Neural cell (in vitro differentiated cells): Measurements from ENCODE around the gene UBXN10. TPM values are rescaled to one million over a fixed set of nuclear protein-coding genes. Genes with fewer than 3 reads are reported as not detected.

Experiments used
- H2AFZ ChIP-seq: fragments of 200-600, 300-800 bp; sonication (generic), shearing (Covaris generic); 2 replicates; pipeline ENCODE4 v1.6.0; 2014; ENCODE audit warnings: low read depth, mild to moderate bottlenecking, antibody characterized with exemption, low read length, moderate library complexity
- H3F3A ChIP-seq: fragments of 200-600 bp; shearing (Covaris generic); 2 replicates; pipeline ENCODE4 v1.6.1; 2016; ENCODE audit warnings: mild to moderate bottlenecking, moderate library complexity, mixed read lengths, antibody characterized with exemption, low read length; ENCODE audit not compliant: insufficient read depth, poor library complexity, severe bottlenecking
- H3K27ac ChIP-seq: fragments of 200-600, 300-800 bp; sonication (generic), shearing (Covaris generic); 2 replicates; pipeline ENCODE4 v1.5.1; 2014; ENCODE audit warnings: mild to moderate bottlenecking, low read length, moderate library complexity
- H3K27me3 ChIP-seq: fragments of 300-800, 200-600 bp; sonication (generic), shearing (Covaris generic); 2 replicates; pipeline ENCODE4 v1.6.0; 2014; ENCODE audit warnings: mild to moderate bottlenecking, low read depth, low read length, moderate library complexity; ENCODE audit not compliant: insufficient read depth
- H3K36me3 ChIP-seq: fragments of 300-800, 200-600 bp; sonication (generic), shearing (Covaris generic); 2 replicates; pipeline ENCODE4 v1.5.1; 2014; ENCODE audit warnings: mild to moderate bottlenecking, antibody characterized with exemption, low read length, moderate library complexity; ENCODE audit not compliant: insufficient read depth
- H3K4me2 ChIP-seq: fragments of 300-800, 200-600 bp; sonication (generic), shearing (Covaris generic); 2 replicates; pipeline ENCODE4 v1.6.0; 2014; ENCODE audit warnings: mild to moderate bottlenecking, low read length
- H3K4me3 ChIP-seq: fragments of 300-800, 200-600 bp; sonication (generic), shearing (Covaris generic); 2 replicates; pipeline ENCODE4 v1.5.1; 2014; ENCODE audit warnings: mild to moderate bottlenecking, low read length, moderate library complexity
- H3K79me2 ChIP-seq: fragments of 200-600 bp; shearing (Covaris generic); replicated peaks from 2 replicates; pipeline ENCODE4 v1.6.0; 2014; ENCODE audit warnings: mild to moderate bottlenecking, low read length, moderate library complexity; ENCODE audit not compliant: insufficient read depth
- H3K9ac ChIP-seq: fragments of 300-800, 200-600 bp; sonication (generic), shearing (Covaris generic); 2 replicates; pipeline ENCODE4 v1.6.1; 2016; ENCODE audit warnings: mild to moderate bottlenecking, low read length, mixed read lengths
- H3K9me2 ChIP-seq: fragments of 200-600 bp; shearing (Covaris generic); 2 replicates; pipeline ENCODE4 v1.6.1; 2016; ENCODE audit warnings: mild to moderate bottlenecking, low read length, mixed read lengths; ENCODE audit not compliant: insufficient read depth
- H3K9me3 ChIP-seq: fragments of 200-600, 300-800 bp; sonication (generic), shearing (Covaris generic); 2 replicates; pipeline ENCODE4 v1.6.1; 2016; ENCODE audit warnings: mild to moderate bottlenecking, mixed run types, low read length, moderate library complexity, mixed read lengths
- H4K20me1 ChIP-seq: fragments of 200-600 bp; shearing (Covaris generic); 2 replicates; pipeline ENCODE4 v1.6.1; 2016; ENCODE audit warnings: mild to moderate bottlenecking, mixed run types; ENCODE audit not compliant: insufficient read depth
- EP300 ChIP-seq: fragments of 450-650 bp; conservative IDR thresholded peaks from 2 replicates; pipeline ENCODE4 v1.6.1; 2014; ENCODE audit warnings: antibody characterized with exemption, mild to moderate bottlenecking, moderate library complexity; ENCODE audit not compliant: poor library complexity, severe bottlenecking
- EZH2 ChIP-seq: fragments of 200-600, 300-800 bp; shearing (Covaris generic), sonication (generic); IDR thresholded peaks from 2 replicates; pipeline ENCODE4 v1.6.1; 2014; ENCODE audit warnings: antibody characterized with exemption, low read length, borderline replicate concordance, mild to moderate bottlenecking; ENCODE audit not compliant: insufficient read depth, poor library complexity, severe bottlenecking
- MXI1 ChIP-seq: fragments of 450-650 bp; conservative IDR thresholded peaks from 2 replicates; pipeline ENCODE4 v1.6.1; 2014; ENCODE audit warnings: antibody characterized with exemption, mild to moderate bottlenecking; ENCODE audit not compliant: poor library complexity, severe bottlenecking
- POLR2AphosphoS5 ChIP-seq: IDR thresholded peaks from 2 replicates; pipeline ENCODE4 v1.6.1; 2012
- RAD21 ChIP-seq: fragments of 450-650 bp; conservative IDR thresholded peaks from 2 replicates; pipeline ENCODE4 v1.6.1; 2014; ENCODE audit warnings: antibody characterized with exemption, mild to moderate bottlenecking, moderate library complexity
- SMC3 ChIP-seq: fragments of 450-650 bp; conservative IDR thresholded peaks from 2 replicates; pipeline ENCODE4 v1.6.1; 2014; ENCODE audit warnings: antibody characterized with exemption, mild to moderate bottlenecking, moderate library complexity; ENCODE audit not compliant: poor library complexity
- TAF1 ChIP-seq: IDR thresholded peaks from 2 replicates; pipeline ENCODE4 v1.6.1; 2012; ENCODE audit warnings: low read depth
- polyA plus RNA-seq: library from polyadenylated mRNA; depleted of rRNA; stranded (reverse); fragments of >200 nt; gene quantifications from 2 replicates; pipeline ENCODE4 v1.2.3, GENCODE V29; 2014
- TF ChIP-seq, protein P1 (sequence below): IDR thresholded peaks from 2 replicates; pipeline ENCODE4 v1.6.1; 2012; ENCODE audit warnings: borderline replicate concordance
- TF ChIP-seq, protein P2 (sequence below): fragments of 450-650 bp; IDR thresholded peaks from 2 replicates; pipeline ENCODE4 v1.5.1; 2014; ENCODE audit warnings: antibody characterized with exemption, mild to moderate bottlenecking, moderate library complexity; ENCODE audit not compliant: poor library complexity, severe bottlenecking

UBXN10 gene
- polyA plus RNA-seq, 1 donor from 2014 or later, result 0.64 TPM

DNA sequence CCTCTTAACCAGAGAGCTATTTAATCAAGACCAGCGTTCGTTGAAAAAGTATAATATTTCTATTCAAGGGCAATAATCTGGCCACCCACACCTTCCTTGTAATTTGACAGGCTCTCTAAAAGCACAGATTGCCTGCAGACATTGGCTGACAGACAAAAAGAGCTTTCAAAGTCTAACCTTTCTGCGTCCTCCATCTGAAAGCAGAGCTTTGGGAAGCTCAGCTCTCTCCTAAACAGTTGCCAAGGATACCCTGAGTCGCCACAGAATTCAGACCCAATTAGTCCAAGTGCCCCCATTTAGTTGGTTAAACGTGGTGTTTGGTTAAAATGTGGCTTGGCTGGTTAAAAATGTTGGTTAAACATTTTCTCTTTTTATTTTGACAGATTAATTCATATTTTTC, 34.1 kb downstream of the UBXN10 start:
- H3K4me2 ChIP-seq, result no peak overlapping the region
- TF ChIP-seq POLR2AphosphoS5 (no peak), EP300 (no peak), EZH2 (no peak), SMC3 (no peak), TAF1 (no peak), MXI1 (no peak), RAD21 (no peak)
- TF ChIP-seq, protein P1, sequence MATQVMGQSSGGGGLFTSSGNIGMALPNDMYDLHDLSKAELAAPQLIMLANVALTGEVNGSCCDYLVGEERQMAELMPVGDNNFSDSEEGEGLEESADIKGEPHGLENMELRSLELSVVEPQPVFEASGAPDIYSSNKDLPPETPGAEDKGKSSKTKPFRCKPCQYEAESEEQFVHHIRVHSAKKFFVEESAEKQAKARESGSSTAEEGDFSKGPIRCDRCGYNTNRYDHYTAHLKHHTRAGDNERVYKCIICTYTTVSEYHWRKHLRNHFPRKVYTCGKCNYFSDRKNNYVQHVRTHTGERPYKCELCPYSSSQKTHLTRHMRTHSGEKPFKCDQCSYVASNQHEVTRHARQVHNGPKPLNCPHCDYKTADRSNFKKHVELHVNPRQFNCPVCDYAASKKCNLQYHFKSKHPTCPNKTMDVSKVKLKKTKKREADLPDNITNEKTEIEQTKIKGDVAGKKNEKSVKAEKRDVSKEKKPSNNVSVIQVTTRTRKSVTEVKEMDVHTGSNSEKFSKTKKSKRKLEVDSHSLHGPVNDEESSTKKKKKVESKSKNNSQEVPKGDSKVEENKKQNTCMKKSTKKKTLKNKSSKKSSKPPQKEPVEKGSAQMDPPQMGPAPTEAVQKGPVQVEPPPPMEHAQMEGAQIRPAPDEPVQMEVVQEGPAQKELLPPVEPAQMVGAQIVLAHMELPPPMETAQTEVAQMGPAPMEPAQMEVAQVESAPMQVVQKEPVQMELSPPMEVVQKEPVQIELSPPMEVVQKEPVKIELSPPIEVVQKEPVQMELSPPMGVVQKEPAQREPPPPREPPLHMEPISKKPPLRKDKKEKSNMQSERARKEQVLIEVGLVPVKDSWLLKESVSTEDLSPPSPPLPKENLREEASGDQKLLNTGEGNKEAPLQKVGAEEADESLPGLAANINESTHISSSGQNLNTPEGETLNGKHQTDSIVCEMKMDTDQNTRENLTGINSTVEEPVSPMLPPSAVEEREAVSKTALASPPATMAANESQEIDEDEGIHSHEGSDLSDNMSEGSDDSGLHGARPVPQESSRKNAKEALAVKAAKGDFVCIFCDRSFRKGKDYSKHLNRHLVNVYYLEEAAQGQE, result no peak
- TF ChIP-seq, protein P2, sequence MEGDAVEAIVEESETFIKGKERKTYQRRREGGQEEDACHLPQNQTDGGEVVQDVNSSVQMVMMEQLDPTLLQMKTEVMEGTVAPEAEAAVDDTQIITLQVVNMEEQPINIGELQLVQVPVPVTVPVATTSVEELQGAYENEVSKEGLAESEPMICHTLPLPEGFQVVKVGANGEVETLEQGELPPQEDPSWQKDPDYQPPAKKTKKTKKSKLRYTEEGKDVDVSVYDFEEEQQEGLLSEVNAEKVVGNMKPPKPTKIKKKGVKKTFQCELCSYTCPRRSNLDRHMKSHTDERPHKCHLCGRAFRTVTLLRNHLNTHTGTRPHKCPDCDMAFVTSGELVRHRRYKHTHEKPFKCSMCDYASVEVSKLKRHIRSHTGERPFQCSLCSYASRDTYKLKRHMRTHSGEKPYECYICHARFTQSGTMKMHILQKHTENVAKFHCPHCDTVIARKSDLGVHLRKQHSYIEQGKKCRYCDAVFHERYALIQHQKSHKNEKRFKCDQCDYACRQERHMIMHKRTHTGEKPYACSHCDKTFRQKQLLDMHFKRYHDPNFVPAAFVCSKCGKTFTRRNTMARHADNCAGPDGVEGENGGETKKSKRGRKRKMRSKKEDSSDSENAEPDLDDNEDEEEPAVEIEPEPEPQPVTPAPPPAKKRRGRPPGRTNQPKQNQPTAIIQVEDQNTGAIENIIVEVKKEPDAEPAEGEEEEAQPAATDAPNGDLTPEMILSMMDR, result no peak

DNA sequence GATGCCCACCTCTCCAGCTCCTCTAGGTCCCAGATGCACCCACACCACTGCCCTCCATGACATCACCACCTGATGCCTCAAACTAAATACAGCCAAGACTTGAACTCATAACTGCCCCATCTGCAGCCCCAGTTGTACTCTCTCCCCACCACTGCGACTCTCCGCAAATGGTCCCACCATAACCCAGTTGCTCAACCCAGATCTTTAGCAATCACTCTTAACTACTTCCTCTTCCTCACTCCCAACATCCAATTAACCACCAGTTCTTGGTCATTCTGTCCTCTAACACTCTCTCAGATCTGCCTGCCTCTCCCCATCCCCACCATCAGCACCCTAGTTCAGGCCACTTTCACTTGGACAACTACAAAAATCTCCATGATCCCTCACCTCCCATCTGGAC, 37.2 kb downstream of the UBXN10 start:
- Histone ChIP-seq H3K9ac (no peak overlapping the region), H3K9me3 (no peaks in the 10 kb centered on the region), H3K36me3 (no peaks in the 10 kb centered on the region), H3K4me3 (no peak overlapping the region), H3K27me3 (no peaks in the 10 kb centered on the region), H3K4me2 (no peak overlapping the region), H2AFZ (no peak overlapping the region), H4K20me1 (no peaks in the 10 kb centered on the region), H3K27ac (no peak overlapping the region), H3K9me2 (no peaks in the 10 kb centered on the region), H3K79me2 (no peaks in the 10 kb centered on the region), H3F3A (no peaks in the 10 kb centered on the region)
- TF ChIP-seq SMC3 (no peak), EP300 (no peak), RAD21 (no peak), MXI1 (no peak), EZH2 (no peak), POLR2AphosphoS5 (no peak), TAF1 (no peak)
- TF ChIP-seq, protein P2, result no peak
- TF ChIP-seq, protein P1, result no peak

More for the DNA sequence above, 34.1 kb downstream of the UBXN10 start:
- Histone ChIP-seq H2AFZ (no peak overlapping the region), H3K9me3 (no peaks in the 10 kb centered on the region), H3K27ac (no peak overlapping the region), H3K27me3 (no peaks in the 10 kb centered on the region), H3F3A (no peaks in the 10 kb centered on the region), H3K79me2 (no peaks in the 10 kb centered on the region), H3K4me3 (no peak overlapping the region), H4K20me1 (no peaks in the 10 kb centered on the region), H3K9me2 (no peaks in the 10 kb centered on the region), H3K36me3 (no peaks in the 10 kb centered on the region), H3K9ac (no peak overlapping the region)
